CD14-positive monocyte (primary cell): ENCODE data around the gene DUSP9. TPM values are rescaled to one million over a fixed set of nuclear protein-coding genes. Genes with fewer than 3 reads are reported as not detected.

Experiments
- DNase-seq, 3 donors: peaks; one replicate each; pipeline ENCODE4 v3.0.0-alpha.2; 2011 to 2022
- H2AFZ ChIP-seq: 2 replicates; pipeline ENCODE4 v1.6.0; 2012; ENCODE audit warnings: mild to moderate bottlenecking, low read depth, low read length, inconsistent platforms; ENCODE audit not compliant: insufficient read depth, poor library complexity, severe bottlenecking
- H3K27ac ChIP-seq, 2 donors: 1 replicate in 1 of 2; 2 replicates in 1 of 2; pipeline ENCODE4 v1.5.1; 2012 to 2013; ENCODE audit warnings: low read length in 2 of 2, control low read depth in 1 of 2, inconsistent platforms in 1 of 2, low read depth in 1 of 2, mild to moderate bottlenecking in 1 of 2
- H3K27me3 ChIP-seq, 2 donors: one replicate each; pipeline versions ENCODE4 v1.6.0 to v1.6.1; 2011 to 2013; ENCODE audit warnings: low read length in 2 of 2; ENCODE audit not compliant: control insufficient read depth in 2 of 2, insufficient read depth in 2 of 2
- H3K36me3 ChIP-seq, 2 donors: replicated peaks in 1 of 2; 1 replicate in 1 of 2; 2 replicates in 1 of 2; pipeline versions ENCODE4 v1.5.1 to v1.6.1; 2012 to 2013; ENCODE audit warnings: low read length in 2 of 2, control low read depth in 1 of 2, inconsistent platforms in 1 of 2, mild to moderate bottlenecking in 1 of 2; ENCODE audit not compliant: insufficient read depth in 2 of 2, control insufficient read depth in 1 of 2
- H3K4me1 ChIP-seq, 2 donors: 1 replicate in 1 of 2; 2 replicates in 1 of 2; pipeline versions ENCODE4 v1.5.1 to v1.6.1; 2012 to 2013; ENCODE audit warnings: low read length in 2 of 2, control low read depth in 1 of 2, inconsistent platforms in 1 of 2, mild to moderate bottlenecking in 1 of 2, moderate library complexity in 1 of 2; ENCODE audit not compliant: insufficient read depth in 2 of 2, control insufficient read depth in 1 of 2
- H3K4me2 ChIP-seq: replicated peaks from 2 replicates; pipeline ENCODE3; 2012; ENCODE audit warnings: low read length, moderate library complexity, mild to moderate bottlenecking; ENCODE audit not compliant: poor library complexity, severe bottlenecking; ENCODE audit errors: extremely low read depth
- H3K4me3 ChIP-seq, 3 experiments: fragments of 200-600 bp in 1 of 3; sonication (generic) in 1 of 3; replicated peaks in 1 of 3; 1 replicate in 2 of 3; 2 replicates in 1 of 3; pipeline ENCODE4 v1.5.1; 2011 to 2013; ENCODE audit warnings: low read length in 3 of 3, mild to moderate bottlenecking in 3 of 3, control low read depth in 2 of 3, low read depth in 2 of 3, inconsistent platforms in 1 of 3, moderate library complexity in 1 of 3
- H3K79me2 ChIP-seq: 2 replicates; pipeline ENCODE4 v1.6.0; 2012; ENCODE audit warnings: mild to moderate bottlenecking, control low read depth, inconsistent platforms, low read length, moderate library complexity; ENCODE audit not compliant: insufficient read depth
- H3K9ac ChIP-seq: 2 replicates; pipeline ENCODE4 v1.6.0; 2017; ENCODE audit warnings: low read length, mild to moderate bottlenecking; ENCODE audit not compliant: insufficient read depth, poor library complexity, severe bottlenecking
- H3K9me3 ChIP-seq, 2 donors: replicated peaks in 1 of 2; 1 replicate in 1 of 2; 2 replicates in 1 of 2; pipeline versions ENCODE4 v1.5.1 to v1.6.1; 2012 to 2013; ENCODE audit warnings: low read length in 2 of 2, control low read depth in 1 of 2; ENCODE audit not compliant: control insufficient read depth in 1 of 2, insufficient read depth in 1 of 2
- H4K20me1 ChIP-seq: 2 replicates; pipeline ENCODE4 v1.6.0; 2012; ENCODE audit warnings: mild to moderate bottlenecking, low read length, control low read depth, moderate library complexity; ENCODE audit not compliant: insufficient read depth
- H3K27ac Mint-ChIP-seq, 7 donors: one replicate each; pipeline ENCODE4 v1.8.0; 2020; ENCODE audit warnings: mild to moderate bottlenecking in 7 of 7, mixed read lengths in 7 of 7, moderate library complexity in 6 of 7, inconsistent platforms in 2 of 7
- H3K27me3 Mint-ChIP-seq, 3 donors: one replicate each; pipeline ENCODE4 v1.8.0; 2021 to 2022; ENCODE audit warnings: low read depth in 3 of 3, mild to moderate bottlenecking in 3 of 3, mixed read lengths in 3 of 3, moderate library complexity in 3 of 3, inconsistent platforms in 1 of 3
- H3K36me3 Mint-ChIP-seq, 2 donors: one replicate each; pipeline ENCODE4 v1.8.0; 2020; ENCODE audit warnings: mixed read lengths in 2 of 2, inconsistent platforms in 1 of 2, mild to moderate bottlenecking in 1 of 2
- H3K4me1 Mint-ChIP-seq: one replicate; pipeline ENCODE4 v1.8.0; 2020; ENCODE audit warnings: mild to moderate bottlenecking, mixed read lengths
- H3K4me3 Mint-ChIP-seq, 2 donors: one replicate each; pipeline ENCODE4 v1.8.0; 2020; ENCODE audit warnings: mild to moderate bottlenecking in 2 of 2, mixed read lengths in 2 of 2, moderate library complexity in 1 of 2
- H3K9me3 Mint-ChIP-seq, 7 donors: one replicate each; pipeline ENCODE4 v1.8.0; 2020 to 2022; ENCODE audit warnings: mixed read lengths in 7 of 7, mild to moderate bottlenecking in 6 of 7, moderate library complexity in 6 of 7, inconsistent platforms in 2 of 7
- CTCF ChIP-seq: fragments of 200-600 bp; IDR thresholded peaks from one replicate; pipeline ENCODE4 v1.8.0; 2022; ENCODE audit warnings: antibody characterized with exemption, mild to moderate bottlenecking
- WGBS: methylation state at CpG from one replicate; pipeline ENCODE4 v1.1.5; 2013; ENCODE audit warnings: missing lambda C conversion rate; ENCODE audit not compliant: insufficient coverage; 5-methylcytosine and 5-hydroxymethylcytosine counted together
- intact Hi-C, 2 donors: fragments of 100-400 bp; cut with micrococcal nuclease; formaldehyde crosslinking; loops; one replicate each; pipeline versions ENCODE4 v1.15.0 to v1.15.1; 2023
- polyA plus RNA-seq, 3 donors: library from polyadenylated mRNA; depleted of rRNA in 1 of 3; unstranded in 2 of 3; stranded (reverse) in 1 of 3; fragments of 300-500 nt in 2 of 3; fragments of >200 nt in 1 of 3; fragmentation: Illumina TruSeq in 2 of 3; gene quantifications; 1 replicate in 2 of 3; 2 replicates in 1 of 3; pipeline ENCODE4 v1.2.3, GENCODE V29; 2012 to 2021

DUSP9 gene
- polyA plus RNA-seq, 3 donors = not detected

- no peak for TF ChIP-seq CTCF
- no peak overlapping the region for H3K4me3 ChIP-seq
- WGBS = 83% methylated on average over 2 of the region's 21 CpGs
- no peak for DNase-seq
- no peak overlapping the region for H2AFZ ChIP-seq
- no peaks in the 10 kb centered on the region for H3K79me2 ChIP-seq
- no peaks in the 10 kb centered on the region for H4K20me1 ChIP-seq
- Mint-ChIP-seq H3K4me3 (no peak overlapping the region), H3K4me1 (peaks cover 12% of the 10 kb centered on the region), H3K36me3 (peaks cover 2 to 3% of the 10 kb centered on the region in 2 donors), H3K9me3 (peaks cover 0 to 19% (median 9%) of the 10 kb centered on the region in 7 donors), H3K27me3 (peaks cover 27 to 63% (median 44%) of the 10 kb centered on the region in 3 donors), H3K27ac (no peak overlapping the region)
- H3K36me3 ChIP-seq = no peaks in the 10 kb centered on the region
- no peak overlapping the region for H3K9ac ChIP-seq
- H3K9me3 ChIP-seq = peaks cover 3 to 10% of the 10 kb centered on the region in 2 donors
- no peak overlapping the region for H3K27ac ChIP-seq
- H3K4me1 ChIP-seq = no peaks in the 10 kb centered on the region
- peaks cover 4 to 40% of the 10 kb centered on the region in 2 donors for H3K27me3 ChIP-seq
- H3K4me2 ChIP-seq = no peak overlapping the region
- intact Hi-C loops = no loop called here
These were observed 37.6 kb downstream of the DUSP9 start for GRCh38 chrX:153684467-153685155.

GRCh38 chrX:153685156-153685536, 38.1 kb downstream of the DUSP9 start:
- no peak for DNase-seq
- Mint-ChIP-seq H3K4me1 (peaks cover 12% of the 10 kb centered on the region), H3K27ac (no peak overlapping the region), H3K4me3 (no peak overlapping the region), H3K9me3 (peaks cover 0 to 19% (median 9%) of the 10 kb centered on the region in 7 donors), H3K36me3 (peaks cover 2 to 3% of the 10 kb centered on the region in 2 donors), H3K27me3 (peaks cover 27 to 62% (median 44%) of the 10 kb centered on the region in 3 donors)
- Histone ChIP-seq H3K4me2 (no peak overlapping the region), H3K4me3 (no peak overlapping the region), H3K79me2 (no peaks in the 10 kb centered on the region), H3K27me3 (peaks cover 4 to 45% of the 10 kb centered on the region in 2 donors), H3K9ac (no peak overlapping the region), H3K9me3 (peaks cover 3 to 10% of the 10 kb centered on the region in 2 donors), H4K20me1 (no peaks in the 10 kb centered on the region), H3K27ac (no peak overlapping the region), H2AFZ (no peak overlapping the region), H3K36me3 (no peaks in the 10 kb centered on the region), H3K4me1 (no peaks in the 10 kb centered on the region)
- intact Hi-C loops = no loop called here
- TF ChIP-seq CTCF = no peak
- WGBS = 62% methylated on average over 11 of the region's 21 CpGs
